IMR-90 (cell line): ENCODE measurements around the gene SELENOO.
"Not testable (repeated sequence)": the region's sequence is repeated elsewhere in the genome, so short reads cannot be mapped to it uniquely, and the experiment has no call there.

Experiments used
- BHLHE40 ChIP-seq: fragments of 150-350 bp; IDR thresholded peaks from 2 replicates; pipeline ENCODE4 v1.6.1; 2016; ENCODE audit warnings: mild to moderate bottlenecking, low read depth, low read length
- CEBPB ChIP-seq: IDR thresholded peaks from 2 replicates; pipeline ENCODE4 v1.6.1; 2012; ENCODE audit warnings: low read depth, low read length, improper control_type of control experiment
- CHD1 ChIP-seq: IDR thresholded peaks from 2 replicates; pipeline ENCODE4 v1.6.1; 2012; ENCODE audit warnings: low read depth, low read length, improper control_type of control experiment
- CTCF ChIP-seq: conservative IDR thresholded peaks from 2 replicates; pipeline ENCODE4 v1.5.1; 2012; ENCODE audit warnings: mild to moderate bottlenecking, low read depth, low read length, improper control_type of control experiment
- ELK1 ChIP-seq: fragments of 150-350 bp; IDR thresholded peaks from 2 replicates; pipeline ENCODE4 v1.6.1; 2016; ENCODE audit warnings: low read depth, mild to moderate bottlenecking, low read length, moderate library complexity, borderline replicate concordance
- FOS ChIP-seq: fragments of 150-350 bp; IDR thresholded peaks from 2 replicates; pipeline ENCODE4 v1.6.1; 2016; ENCODE audit warnings: low read depth, low read length
- NFE2L2 ChIP-seq: fragments of 150-350 bp; IDR thresholded peaks from 2 replicates; pipeline ENCODE4 v1.6.1; 2016; ENCODE audit warnings: low read depth, mild to moderate bottlenecking, low read length
- POLR2A ChIP-seq: IDR thresholded peaks from 2 replicates; pipeline ENCODE4 v1.6.1; 2012; ENCODE audit warnings: mild to moderate bottlenecking, low read depth, low read length
- RAD21 ChIP-seq: IDR thresholded peaks from 2 replicates; pipeline ENCODE4 v1.6.1; 2012; ENCODE audit warnings: low read length, improper control_type of control experiment
- RFX5 ChIP-seq: IDR thresholded peaks from 2 replicates; pipeline ENCODE4 v1.8.0; 2012; ENCODE audit warnings: low read depth, mild to moderate bottlenecking, low read length, moderate library complexity
- SMC3 ChIP-seq: fragments of 150-350 bp; IDR thresholded peaks from 2 replicates; pipeline ENCODE4 v1.6.1; 2016; ENCODE audit warnings: low read depth, mild to moderate bottlenecking, antibody characterized with exemption, low read length, moderate library complexity
- USF2 ChIP-seq: fragments of 150-350 bp; IDR thresholded peaks from 2 replicates; pipeline ENCODE4 v1.6.1; 2017; ENCODE audit warnings: mild to moderate bottlenecking, antibody characterized with exemption, low read length, low read depth

- TF ChIP-seq RFX5, POLR2A, CEBPB, SMC3, CTCF, NFE2L2, USF2, ELK1, BHLHE40, RAD21, CHD1, FOS: not testable (repeated sequence)
Observed at GRCh38 chr22:50168490-50169180, 32.2 kb upstream of the SELENOO start.
